Measurements from ENCODE around the gene ALG14. TPM values are rescaled to one million over a fixed set of nuclear protein-coding genes. Genes with fewer than 3 reads are reported as not detected.

Gene ALG14
- total and polyA plus RNA-seq, 2 donors (not counting 3 experiments of a cell fraction or from before 2014, with no cell fraction given): 2.6 to 8.6 TPM

GRCh38 chr1:94954263-94955220 lies 118.2 kb downstream of the ALG14 start:
- Histone ChIP-seq H3K9me3 (replicated peaks; ENCODE audit: control insufficient read depth, insufficient read depth, low read length) (no peaks in the 10 kb centered on the region), H3K4me1 (ENCODE audit: control insufficient read depth, extremely low read depth, insufficient read depth, low read length) (peaks cover 28% of the 10 kb centered on the region), H3K79me2 (ENCODE audit: control insufficient read depth, insufficient read depth, low read length) (no peaks in the 10 kb centered on the region), H3K27ac (ENCODE audit: insufficient read depth, low read depth, low read length) (no peak overlapping the region), H3K4me2 (ENCODE audit: insufficient read depth, low read length) (peak overlapping the region; percentile 62), H2AFZ (ENCODE audit: low read depth, low read length) (peak overlapping the region; percentile 3), H4K20me1 (replicated peaks; ENCODE audit: control insufficient read depth, extremely low read depth, insufficient read depth, low read length) (no peaks in the 10 kb centered on the region), H3K27me3 (ENCODE audit: control insufficient read depth in 2 of 2, insufficient read depth in 2 of 2, low read length in 2 of 2) (no peaks in the 10 kb centered on the region), H3K9ac (replicated peaks; ENCODE audit: extremely low read depth, insufficient read depth, low read length) (no peak overlapping the region), H3K9me1 (replicated peaks; ENCODE audit: control insufficient read depth, extremely low read depth, insufficient read depth, low read length) (peaks cover 3% of the 10 kb centered on the region), H3K36me3 (ENCODE audit: control insufficient read depth in 2 of 2, extremely low read depth in 1 of 2, insufficient read depth in 2 of 2, low read length in 2 of 2) (no peaks in the 10 kb centered on the region), H3K4me3 (replicated peaks in 1 of 3; ENCODE audit: insufficient read depth in 1 of 3, low read depth in 1 of 3, low read length in 3 of 3) (no peak overlapping the region)
- TF ChIP-seq FOS (IDR thresholded peaks at IDR 0.05; ENCODE audit: borderline replicate concordance, insufficient read depth, low read length): peak; percentile 71
- TF ChIP-seq MYC (IDR thresholded peaks at IDR 0.05; ENCODE audit: low read depth, low read length): no peak
- peak; percentile 43 for TF ChIP-seq GATA2 (IDR thresholded peaks at IDR 0.05; ENCODE audit: insufficient read depth, insufficient read length, low read depth, low read length)
- no peak for TF ChIP-seq CTCF (IDR thresholded peaks at IDR 0.05; ENCODE audit: extremely low read depth in 1 of 2, insufficient read depth in 1 of 2, low read depth in 1 of 2, low read length in 2 of 2)
- peak; percentile 48 for TF ChIP-seq JUN (IDR thresholded peaks at IDR 0.05; ENCODE audit: borderline replicate concordance, insufficient read depth, insufficient read length, low read depth)
- intact Hi-C loops (cut with micrococcal nuclease) (loop anchor here (1.0 to 2.0 kb wide), 2 partner anchors 18 to 27 kb away; partner anchors contain the start of gene CNN3), dilution Hi-C loops (cut with MboI; ENCODE audit: extremely low pct_ligation_motif_present, low sequenced_read_pairs) (no loop called here)
- FAIRE-seq (peak; percentile 92), DNase-seq (ENCODE audit: low read depth, low spot score) (peak; percentile 68)
- ChIA-PET CTCF (interaction anchor here (0.9 to 1.4 kb wide), 6 partner anchors 10 to 89 kb away, joined by 3 to 5 read pairs (median 4); no protein-coding TSS in a partner anchor), POLR2A (interaction anchor here (0.7 kb wide), 1 partner anchor 38 kb away, joined by 5 read pairs; no protein-coding TSS in a partner anchor)
- no TSS peak for BruUV-seq (replicated peaks)

All from endothelial cell of umbilical vein (primary cell).